Activated CD4-positive, alpha-beta T cell treated with anti-CD3 and anti-CD28 coated beads, Interleukin-2, amount 50 U/mL, for 4 hours (primary cell): ENCODE measurements around the gene MAGI3.
"Not testable (repeated sequence)": the region's sequence is repeated elsewhere in the genome, so short reads cannot be mapped to it uniquely, and the experiment has no call there.

ENCODE experiments used
- DNase-seq, 2 experiments: peaks; one replicate each; pipeline ENCODE4 v3.0.0-alpha.2; 2020

MAGI3 gene

GRCh38 chr1:113399062-113399583, 8.8 kb downstream of the MAGI3 start:
- no peak for DNase-seq

GRCh38 chr1:113401067-113401466, 10.8 kb downstream of the MAGI3 start:
- DNase-seq, result no peak

GRCh38 chr1:113401728-113402127, 11.4 kb downstream of the MAGI3 start:
- no peak for DNase-seq

GRCh38 chr1:113403065-113403464, 12.8 kb downstream of the MAGI3 start:
- no peak for DNase-seq

GRCh38 chr1:113405573-113405972, 15.3 kb downstream of the MAGI3 start:
- no peak for DNase-seq

GRCh38 chr1:113406149-113406548, 15.8 kb downstream of the MAGI3 start:
- not testable (repeated sequence) for DNase-seq

- no peak for DNase-seq
Observed at GRCh38 chr1:113409363-113409762, 19.0 kb downstream of the MAGI3 start.

GRCh38 chr1:113412020-113412419, 21.7 kb downstream of the MAGI3 start:
- DNase-seq, result not testable (repeated sequence)

- DNase-seq, result no peak
Observed at GRCh38 chr1:113415310-113416070, 25.2 kb downstream of the MAGI3 start.

- not testable (repeated sequence) for DNase-seq
Observed at GRCh38 chr1:113416071-113416470, 25.8 kb downstream of the MAGI3 start.

- no peak for DNase-seq
Observed at GRCh38 chr1:113416496-113416895, 26.2 kb downstream of the MAGI3 start.

- no peak for DNase-seq
Observed at GRCh38 chr1:113422315-113423068, 32.2 kb downstream of the MAGI3 start.

- DNase-seq, result no peak
Observed at GRCh38 chr1:113423826-113424225, 33.5 kb downstream of the MAGI3 start.

GRCh38 chr1:113429461-113430153, 39.3 kb downstream of the MAGI3 start:
- DNase-seq, result no peak

GRCh38 chr1:113433184-113433583, 42.9 kb downstream of the MAGI3 start:
- DNase-seq, result no peak

- DNase-seq, result no peak
Observed at GRCh38 chr1:113434081-113434873, 44.0 kb downstream of the MAGI3 start.

GRCh38 chr1:113434874-113435175, 44.5 kb downstream of the MAGI3 start:
- no peak for DNase-seq

- no peak for DNase-seq
Observed at GRCh38 chr1:113437554-113438341, 47.4 kb downstream of the MAGI3 start.

- no peak for DNase-seq
Observed at GRCh38 chr1:113438505-113439276, 48.4 kb downstream of the MAGI3 start.

- DNase-seq, result no peak
Observed at GRCh38 chr1:113439277-113439670, 49.0 kb downstream of the MAGI3 start.

- DNase-seq, result no peak
Observed at GRCh38 chr1:113442131-113442530, 51.8 kb downstream of the MAGI3 start.
